ENCODE measurements around the gene MMP15. TPM values are rescaled to one million over a fixed set of nuclear protein-coding genes. Genes with fewer than 3 reads are reported as not detected.

MMP15 gene
- total RNA-seq, 1 donor from 2014 or later: 15.4 TPM

GRCh38 chr16:58041628-58041955, 16.0 kb downstream of the MMP15 start:
- Histone ChIP-seq H3K27me3 (ENCODE audit: insufficient read depth, low read length) (no peaks in the 10 kb centered on the region), H3K4me2 (ENCODE audit: low read length) (no peak overlapping the region), H2AFZ (ENCODE audit: low read depth, low read length) (no peak overlapping the region), H3K36me3 (ENCODE audit: insufficient read depth, low read length) (no peaks in the 10 kb centered on the region), H3K4me3 (ENCODE audit: insufficient read depth, low read depth, low read length) (no peak overlapping the region), H3K4me1 (ENCODE audit: insufficient read depth, low read length) (no peaks in the 10 kb centered on the region), H4K20me1 (ENCODE audit: insufficient read depth, low read length) (no peaks in the 10 kb centered on the region), H3K9ac (ENCODE audit: low read length) (no peak overlapping the region), H3K27ac (ENCODE audit: low read depth, low read length) (no peak overlapping the region), H3K9me3 (ENCODE audit: insufficient read depth, low read depth, low read length) (no peaks in the 10 kb centered on the region), H3K79me2 (ENCODE audit: insufficient read depth, low read length) (no peaks in the 10 kb centered on the region)
- Mint-ChIP-seq H3K36me3 (ENCODE audit: low read depth, unreplicated experiment) (peaks cover 9% of the 10 kb centered on the region), H3K4me3 (ENCODE audit: unreplicated experiment) (no peak overlapping the region), H3K4me1 (ENCODE audit: low read depth, unreplicated experiment) (no peaks in the 10 kb centered on the region), H3K27me3 (ENCODE audit: low read depth, unreplicated experiment) (peaks cover 2% of the 10 kb centered on the region), H3K27ac (ENCODE audit: unreplicated experiment) (no peak overlapping the region), H3K9me3 (ENCODE audit: unreplicated experiment) (no peaks in the 10 kb centered on the region)
- DNase-seq (ENCODE audit: low read depth): no peak
- no peak for TF ChIP-seq EZH2 (IDR thresholded peaks at IDR 0.05; ENCODE audit: insufficient read depth, low read length)
- TF ChIP-seq CTCF (IDR thresholded peaks at IDR 0.05; ENCODE audit: insufficient read depth, low read depth, low read length): no peak
- no peak for FAIRE-seq

GRCh38 chr16:58042001-58042885, 16.7 kb downstream of the MMP15 start:
- DNase-seq (ENCODE audit: low read depth): no peak
- no peak for FAIRE-seq
- Histone ChIP-seq H4K20me1 (ENCODE audit: insufficient read depth, low read length) (no peaks in the 10 kb centered on the region), H3K9me3 (ENCODE audit: insufficient read depth, low read depth, low read length) (no peaks in the 10 kb centered on the region), H2AFZ (ENCODE audit: low read depth, low read length) (no peak overlapping the region), H3K27me3 (ENCODE audit: insufficient read depth, low read length) (no peaks in the 10 kb centered on the region), H3K4me1 (ENCODE audit: insufficient read depth, low read length) (no peaks in the 10 kb centered on the region), H3K9ac (ENCODE audit: low read length) (no peak overlapping the region), H3K79me2 (ENCODE audit: insufficient read depth, low read length) (no peaks in the 10 kb centered on the region), H3K4me2 (ENCODE audit: low read length) (no peak overlapping the region), H3K36me3 (ENCODE audit: insufficient read depth, low read length) (no peaks in the 10 kb centered on the region), H3K4me3 (ENCODE audit: insufficient read depth, low read depth, low read length) (no peak overlapping the region), H3K27ac (ENCODE audit: low read depth, low read length) (no peak overlapping the region)
- Mint-ChIP-seq H3K36me3 (ENCODE audit: low read depth, unreplicated experiment) (peaks cover 7% of the 10 kb centered on the region), H3K4me1 (ENCODE audit: low read depth, unreplicated experiment) (no peaks in the 10 kb centered on the region), H3K27me3 (ENCODE audit: low read depth, unreplicated experiment) (no peaks in the 10 kb centered on the region), H3K27ac (ENCODE audit: unreplicated experiment) (no peak overlapping the region), H3K9me3 (ENCODE audit: unreplicated experiment) (no peaks in the 10 kb centered on the region), H3K4me3 (ENCODE audit: unreplicated experiment) (no peak overlapping the region)
- TF ChIP-seq EZH2 (IDR thresholded peaks at IDR 0.05; ENCODE audit: insufficient read depth, low read length): no peak
- no peak for TF ChIP-seq CTCF (IDR thresholded peaks at IDR 0.05; ENCODE audit: insufficient read depth, low read depth, low read length)

- H3K79me2 ChIP-seq (ENCODE audit: insufficient read depth, low read length): no peaks in the 10 kb centered on the region
- H2AFZ ChIP-seq (ENCODE audit: low read depth, low read length): no peak overlapping the region
- TF ChIP-seq EZH2 (IDR thresholded peaks at IDR 0.05; ENCODE audit: insufficient read depth, low read length) (no peak), CTCF (IDR thresholded peaks at IDR 0.05; ENCODE audit: insufficient read depth, low read depth, low read length) (no peak)
- Mint-ChIP-seq H3K36me3 (ENCODE audit: low read depth, unreplicated experiment) (peaks cover 5% of the 10 kb centered on the region), H3K4me1 (ENCODE audit: low read depth, unreplicated experiment) (no peaks in the 10 kb centered on the region), H3K9me3 (ENCODE audit: unreplicated experiment) (no peaks in the 10 kb centered on the region), H3K27ac (ENCODE audit: unreplicated experiment) (no peak overlapping the region), H3K27me3 (ENCODE audit: low read depth, unreplicated experiment) (no peaks in the 10 kb centered on the region), H3K4me3 (ENCODE audit: unreplicated experiment) (no peak overlapping the region)
- no peak for FAIRE-seq
- no peaks in the 10 kb centered on the region for H3K9me3 ChIP-seq (ENCODE audit: insufficient read depth, low read depth, low read length)
- no peak overlapping the region for H3K9ac ChIP-seq (ENCODE audit: low read length)
- H3K4me1 ChIP-seq (ENCODE audit: insufficient read depth, low read length): no peaks in the 10 kb centered on the region
- H3K27me3 ChIP-seq (ENCODE audit: insufficient read depth, low read length): no peaks in the 10 kb centered on the region
- DNase-seq (ENCODE audit: low read depth): no peak
- H3K27ac ChIP-seq (ENCODE audit: low read depth, low read length): no peak overlapping the region
- no peaks in the 10 kb centered on the region for H3K36me3 ChIP-seq (ENCODE audit: insufficient read depth, low read length)
- H4K20me1 ChIP-seq (ENCODE audit: insufficient read depth, low read length): no peaks in the 10 kb centered on the region
- H3K4me3 ChIP-seq (ENCODE audit: insufficient read depth, low read depth, low read length): no peak overlapping the region
- no peak overlapping the region for H3K4me2 ChIP-seq (ENCODE audit: low read length)
Measured at GRCh38 chr16:58042886-58043515, 17.4 kb downstream of the MMP15 start.

Measured in astrocyte (in vitro differentiated cells and primary cell).